Fibroblast of peridontal ligament (primary cell): ENCODE results near the gene GPX7.
"Not testable (repeated sequence)": the region's sequence is repeated elsewhere in the genome, so short reads cannot be mapped to it uniquely, and the experiment has no call there.

Experiments used
- DNase-seq: peaks from one replicate; pipeline ENCODE4 v3.0.0-alpha.2; 2010; ENCODE audit errors: extremely low read depth

Gene GPX7

GRCh38 chr1:52601991-52602855 lies at the start of gene GPX7:
TSS of gene GPX7 (plus strand) at chr1:52602371. CDS start at chr1:52602410, 39 bp downstream.
- peak; percentile 45 for DNase-seq

DNA sequence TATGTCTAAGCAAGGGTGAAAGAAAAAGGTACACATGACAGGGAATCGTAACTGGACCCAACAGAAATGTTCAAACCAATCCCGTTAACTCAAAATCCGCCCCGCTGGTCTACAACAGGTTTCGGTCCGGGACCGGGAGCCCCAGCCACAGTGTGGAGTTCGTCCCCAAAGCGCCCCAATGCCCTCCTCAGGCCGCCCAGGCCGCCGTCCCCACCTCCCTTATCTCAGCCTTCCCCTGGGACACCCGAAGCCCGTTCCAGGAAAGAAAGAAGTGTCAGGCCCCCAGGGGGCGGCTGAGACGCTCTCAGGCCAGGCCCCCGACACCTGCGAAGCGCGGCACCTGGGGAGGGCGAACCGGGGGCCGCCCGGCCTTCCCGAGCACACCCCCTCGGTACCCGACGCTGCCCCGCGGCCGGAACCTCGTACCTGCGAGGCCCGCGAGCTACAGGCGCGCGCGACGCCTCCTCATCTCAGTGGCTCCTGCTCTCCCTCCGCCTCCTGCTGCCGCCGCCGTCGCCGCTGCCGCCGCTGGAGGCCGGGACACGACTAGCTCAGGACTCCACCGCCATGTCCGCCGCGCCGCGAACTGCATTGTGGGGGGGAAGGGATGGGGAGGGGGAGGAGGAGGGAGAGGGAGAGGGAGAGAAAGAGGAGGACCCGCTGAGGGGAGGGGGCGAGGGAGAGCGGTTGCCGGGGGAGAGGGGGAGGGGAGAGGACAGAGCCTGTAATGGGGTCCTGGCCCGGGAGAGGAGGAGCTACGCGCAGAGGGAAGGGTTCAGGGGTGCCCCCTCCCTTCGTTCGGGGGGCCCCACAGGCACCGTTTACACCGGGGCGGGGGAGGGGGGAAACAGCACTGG lies 49.4 kb upstream of the GPX7 start, which contains the start of gene TUT4:
TUT4 (minus strand) TSS at position 588 of the 857 bp plus-strand sequence. CDS start 26,812 bp downstream, outside the sequence.
- DNase-seq = peak; percentile 68

- DNase-seq = peak; percentile 79
Observed at GRCh38 chr1:52553362-52554266, 48.6 kb upstream of the GPX7 start.

GRCh38 chr1:52554267-52554640 lies 47.9 kb upstream of the GPX7 start:
- no peak for DNase-seq

DNA sequence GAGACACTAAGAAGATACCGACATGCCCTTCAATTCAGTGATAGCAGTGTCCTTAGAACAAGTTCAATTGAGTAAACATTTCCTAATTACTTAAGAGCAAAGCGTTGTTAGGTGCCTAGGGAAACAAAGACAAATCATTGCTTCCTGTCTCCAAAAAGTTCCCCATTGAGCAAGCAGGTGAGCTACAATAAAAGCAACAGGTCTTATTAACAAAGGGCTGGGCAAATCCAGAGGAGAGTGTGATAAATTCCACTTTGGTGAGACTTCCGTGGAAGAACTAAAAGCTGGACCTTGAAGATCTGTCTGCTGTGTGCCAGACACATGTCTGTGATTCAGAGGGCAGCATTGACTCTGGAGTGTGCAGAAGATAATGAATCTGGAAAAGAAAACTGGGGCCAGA lies 47.4 kb upstream of the GPX7 start:
- DNase-seq = no peak

- DNase-seq = no peak
Observed at GRCh38 chr1:52556641-52557360, 45.4 kb upstream of the GPX7 start.

DNA sequence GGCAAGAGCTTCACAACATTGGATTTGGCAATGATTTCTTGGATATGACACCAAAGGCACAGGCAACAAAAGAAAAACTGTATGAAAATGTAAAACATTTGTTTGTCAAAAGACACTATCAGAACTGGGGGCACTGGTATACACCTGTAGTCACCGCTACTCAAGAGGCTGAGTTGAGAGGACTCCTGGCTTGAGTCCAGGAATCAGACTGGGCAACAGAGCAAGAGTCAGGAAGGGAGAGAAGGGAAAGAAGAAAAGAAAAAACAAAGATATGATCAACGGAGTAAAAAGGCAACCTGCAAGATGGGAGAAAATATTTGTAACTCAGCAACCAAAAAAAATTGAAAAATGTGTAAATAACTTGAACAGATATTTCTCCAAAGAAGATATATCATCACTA lies 43.2 kb upstream of the GPX7 start:
- DNase-seq = no peak

- no peak for DNase-seq
Observed at GRCh38 chr1:52559875-52560274, 42.3 kb upstream of the GPX7 start.

GRCh38 chr1:52562766-52563165 lies 39.4 kb upstream of the GPX7 start:
- no peak for DNase-seq

DNA sequence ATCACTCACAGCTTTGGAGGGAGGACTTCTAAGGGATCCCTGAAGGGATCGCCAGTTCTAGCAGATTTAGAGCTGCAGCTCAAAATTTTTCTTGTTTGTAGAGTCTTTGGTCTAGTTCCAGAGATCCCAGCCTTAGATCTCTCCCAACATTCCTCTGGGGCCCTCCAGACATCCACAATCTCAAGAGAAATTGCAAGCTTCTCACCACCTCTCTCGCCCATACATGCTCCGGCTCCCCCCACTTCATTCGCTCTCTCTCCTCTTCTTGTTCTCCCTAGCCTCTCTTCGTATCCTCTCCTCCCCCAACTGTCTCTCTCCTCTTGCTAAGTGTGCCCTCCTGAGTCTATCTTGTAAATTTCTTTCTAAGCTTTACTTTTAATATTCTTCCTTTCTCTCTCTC lies 34.2 kb upstream of the GPX7 start:
- peak; percentile 34 for DNase-seq

DNA sequence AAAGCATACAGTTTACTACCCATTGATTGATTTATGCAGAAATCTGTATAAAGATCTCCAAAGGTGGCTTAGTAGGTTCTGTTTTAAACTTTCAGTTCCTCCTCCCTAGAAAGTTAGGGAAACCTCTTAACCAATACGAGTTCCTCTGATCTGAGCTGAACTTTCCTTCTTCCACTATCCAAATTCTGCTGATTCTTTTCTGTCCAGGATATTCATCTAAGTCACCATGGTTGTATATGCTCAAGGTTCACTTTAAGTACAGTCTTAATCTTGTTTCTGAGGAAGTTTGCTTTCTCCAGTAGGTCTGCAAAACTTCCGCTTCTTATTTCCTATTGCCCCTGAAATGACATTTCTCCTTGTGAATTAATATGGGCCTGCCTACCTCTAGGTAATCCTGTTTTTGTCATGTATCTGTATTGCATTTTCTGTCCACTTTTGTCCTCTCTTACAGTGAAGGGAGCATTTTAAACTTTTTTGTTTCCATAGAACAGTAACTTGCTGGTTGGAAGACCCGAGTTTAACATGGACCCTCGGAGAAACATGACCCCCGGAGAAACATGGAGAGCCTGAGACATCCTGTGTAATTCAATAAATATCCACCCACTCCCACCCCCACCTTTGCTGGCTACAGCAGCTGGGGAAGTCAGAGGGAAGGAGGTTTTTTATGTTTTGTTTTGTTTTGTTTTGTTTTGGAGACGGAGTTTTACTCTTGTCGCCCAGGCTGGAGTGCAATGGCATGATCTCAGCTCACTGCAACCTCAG lies 32.5 kb upstream of the GPX7 start:
- no peak for DNase-seq

- peak; percentile 78 for DNase-seq
Observed at GRCh38 chr1:52571783-52572182, 30.4 kb upstream of the GPX7 start.

- DNase-seq = no peak
Observed at GRCh38 chr1:52572387-52572786, 29.8 kb upstream of the GPX7 start.

DNA sequence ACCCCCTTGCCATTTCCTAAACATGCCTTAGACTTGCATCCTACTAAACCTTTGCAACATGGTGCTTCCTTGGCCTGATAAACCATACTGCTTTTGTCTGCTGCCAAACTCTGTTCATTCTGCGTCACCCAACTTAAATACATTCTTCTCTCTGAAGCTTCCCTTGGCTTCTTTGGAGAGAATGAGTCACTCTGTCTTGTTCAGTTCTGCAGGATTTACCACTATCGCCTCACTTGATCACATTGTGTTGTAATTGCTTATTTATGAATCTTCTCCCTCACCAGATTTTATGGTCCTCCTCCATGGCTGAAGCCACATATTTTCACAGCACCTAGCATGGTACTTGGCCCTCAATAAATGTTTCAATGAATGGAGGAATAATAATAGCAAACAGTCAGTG lies 27.6 kb upstream of the GPX7 start:
- peak; percentile 98 for DNase-seq

- DNase-seq = no peak
Observed at GRCh38 chr1:52576074-52576473, 26.1 kb upstream of the GPX7 start.

DNA sequence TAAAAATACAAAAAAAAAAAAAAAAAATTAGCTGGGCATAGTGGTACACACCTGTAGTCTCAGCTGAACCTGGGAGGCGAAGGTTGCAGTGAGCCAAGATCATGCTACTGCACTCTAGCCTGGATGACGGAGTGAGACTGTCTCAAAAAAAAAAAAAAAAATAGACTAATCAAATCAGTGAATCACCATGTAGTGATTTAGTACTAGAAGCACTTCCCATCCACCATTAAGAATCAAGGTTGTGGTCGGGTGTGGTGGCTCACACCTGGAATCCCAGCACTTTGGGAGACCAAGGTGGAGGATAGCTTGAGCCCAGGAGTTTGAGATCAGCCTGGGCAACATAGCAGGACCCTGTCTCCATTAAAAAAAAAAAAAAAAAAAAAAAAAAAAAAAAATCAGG lies 24.1 kb upstream of the GPX7 start:
- not testable (repeated sequence) for DNase-seq

DNA sequence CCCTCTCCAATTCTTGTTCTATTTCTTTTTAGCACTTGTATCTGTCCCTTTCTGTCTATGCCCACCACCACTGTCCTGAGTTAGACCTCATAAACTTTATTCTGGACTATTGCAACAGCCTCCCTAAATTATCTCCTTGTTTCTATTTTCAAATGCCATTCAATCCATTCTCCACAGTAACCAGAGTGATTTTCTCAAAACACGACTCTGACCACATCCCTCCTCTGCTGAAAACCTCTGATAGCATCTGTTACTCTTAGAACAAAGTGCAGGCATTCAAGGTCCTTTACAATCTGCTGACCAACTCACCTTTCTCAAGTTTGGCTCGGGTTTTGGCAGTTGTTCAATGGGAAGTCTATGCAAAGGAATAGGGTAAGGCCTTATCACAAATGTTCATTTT lies 22.8 kb upstream of the GPX7 start:
- DNase-seq = peak; percentile 45

GRCh38 chr1:52580283-52580682 lies 21.9 kb upstream of the GPX7 start:
- DNase-seq = no peak

GRCh38 chr1:52582116-52582696 lies 20.0 kb upstream of the GPX7 start:
- no peak for DNase-seq

DNA sequence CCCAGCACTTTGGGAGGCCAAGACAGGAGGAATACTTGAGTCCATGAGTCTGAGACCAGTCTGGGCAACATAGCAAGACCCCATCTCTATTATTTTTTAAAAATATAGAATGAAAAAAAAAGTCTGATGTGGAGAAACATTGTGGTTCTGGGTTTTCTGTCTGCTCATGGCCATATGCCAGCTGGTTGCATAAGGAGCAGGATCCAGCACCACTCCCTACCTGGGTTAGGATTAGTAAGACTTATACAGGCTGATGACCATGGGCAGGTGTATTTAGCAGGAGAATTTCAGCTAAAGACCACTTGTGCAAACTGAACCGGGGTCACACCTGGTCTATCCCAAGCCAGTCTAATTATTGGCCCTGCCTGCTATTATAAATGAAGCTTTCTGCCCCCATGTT lies 16.7 kb upstream of the GPX7 start:
- no peak for DNase-seq
